Measurements from ENCODE around the gene PAX6.

DNA sequence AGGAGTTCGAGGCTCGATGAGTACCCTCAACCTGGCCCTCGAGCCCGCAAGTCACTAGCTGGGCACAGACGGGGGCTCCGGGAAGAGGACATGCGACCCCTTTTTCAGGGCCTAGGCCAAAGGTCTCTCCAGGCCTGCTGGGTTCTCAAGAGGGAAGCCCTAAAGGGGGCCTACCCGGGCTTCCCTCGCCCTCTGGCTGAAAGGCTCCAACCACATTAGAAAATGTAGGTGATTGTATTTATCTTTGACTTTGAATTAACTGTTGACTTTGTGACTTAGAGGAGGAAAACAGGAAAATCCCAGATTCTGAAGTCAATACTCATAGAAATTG lies 7.3 kb upstream of the PAX6 start:
- no peak for TF ChIP-seq POLR2A (IDR thresholded peaks at IDR 0.05; ENCODE audit: low read depth, low read length)
- no peak for TF ChIP-seq TAF1 (IDR thresholded peaks at IDR 0.05; ENCODE audit: low read depth, low read length)
- no peak for TF ChIP-seq POU2F2 (IDR thresholded peaks at IDR 0.05; ENCODE audit: low read depth, low read length)
- no peak for TF ChIP-seq SPI1 (IDR thresholded peaks at IDR 0.05; ENCODE audit: low read depth, low read length)
